Middle frontal gyrus (tissue), 1 donor: ENCODE results near the gene DRICH1.
"Not testable (repeated sequence)": the region's sequence is repeated elsewhere in the genome, so short reads cannot be mapped to it uniquely, and the experiment has no call there.

ENCODE experiments used
- DNase-seq: peaks from one replicate; pipeline ENCODE4 v3.0.0-alpha.2; 2015; ENCODE audit warnings: low spot score; ENCODE audit errors: extremely low spot score

The DRICH1 gene

DNA sequence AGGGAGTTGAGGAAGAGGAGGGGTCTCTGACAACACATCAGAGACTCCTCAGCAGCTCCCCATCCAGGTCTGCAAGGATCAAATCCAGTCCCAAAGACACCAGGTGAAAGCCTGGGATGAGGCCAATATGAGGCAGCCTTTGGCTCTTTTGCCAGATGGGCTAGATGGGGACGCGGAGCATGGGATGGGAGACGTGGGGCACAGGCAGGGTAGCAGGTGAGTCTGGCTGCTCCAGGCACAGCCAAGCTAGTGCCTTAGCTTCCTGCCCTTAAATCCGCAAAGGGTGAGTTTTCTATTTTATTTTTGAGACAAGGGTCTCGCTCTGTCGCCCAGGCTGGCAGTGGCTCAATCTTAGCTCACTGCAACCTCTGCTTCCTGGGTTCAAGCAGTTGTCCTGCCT is 19.6 kb upstream of the DRICH1 start:
- DNase-seq = no peak

DNA sequence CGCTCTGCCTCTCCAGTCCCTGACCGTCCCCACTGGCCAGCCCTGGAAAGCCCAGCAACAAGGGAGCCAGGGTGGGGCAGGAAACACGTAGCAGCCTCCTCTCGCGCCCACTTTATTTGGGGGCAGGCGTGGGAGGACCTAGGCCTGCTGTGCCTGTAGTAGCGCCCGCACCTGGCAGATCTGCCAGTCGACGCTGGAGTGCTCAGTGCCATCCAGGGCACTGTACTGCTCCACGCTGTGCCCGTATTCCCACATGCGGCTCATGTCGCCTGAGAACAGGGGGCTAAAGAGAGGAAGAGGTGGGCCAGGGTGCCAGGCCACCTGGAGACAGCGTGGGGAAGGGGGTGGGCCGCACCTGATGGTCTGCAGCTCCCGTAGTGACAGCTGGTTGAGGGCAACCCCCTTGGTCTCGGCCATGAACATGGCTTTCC is 17.0 kb upstream of the DRICH1 start:
- DNase-seq = no peak

DNA sequence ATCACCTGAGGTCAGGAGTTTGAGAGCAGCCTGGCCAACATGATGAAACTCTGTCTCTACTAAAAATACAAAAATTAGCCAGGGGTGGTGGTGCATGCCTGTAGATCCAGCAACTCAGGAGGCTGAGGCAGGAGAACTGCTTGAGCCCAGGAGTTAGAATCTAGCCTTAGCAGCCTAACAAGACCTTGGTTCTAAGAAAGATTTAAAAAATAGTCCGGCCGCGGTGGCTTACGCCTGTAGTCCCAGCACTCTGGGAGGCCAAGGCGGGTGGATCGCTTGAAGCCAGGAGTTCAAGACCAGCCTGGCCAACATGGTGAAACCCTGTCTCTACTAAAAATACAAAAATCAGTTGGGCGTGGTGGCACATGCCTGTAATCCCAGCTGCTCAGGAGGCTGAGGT is 14.4 kb upstream of the DRICH1 start:
- not testable (repeated sequence) for DNase-seq

DNA sequence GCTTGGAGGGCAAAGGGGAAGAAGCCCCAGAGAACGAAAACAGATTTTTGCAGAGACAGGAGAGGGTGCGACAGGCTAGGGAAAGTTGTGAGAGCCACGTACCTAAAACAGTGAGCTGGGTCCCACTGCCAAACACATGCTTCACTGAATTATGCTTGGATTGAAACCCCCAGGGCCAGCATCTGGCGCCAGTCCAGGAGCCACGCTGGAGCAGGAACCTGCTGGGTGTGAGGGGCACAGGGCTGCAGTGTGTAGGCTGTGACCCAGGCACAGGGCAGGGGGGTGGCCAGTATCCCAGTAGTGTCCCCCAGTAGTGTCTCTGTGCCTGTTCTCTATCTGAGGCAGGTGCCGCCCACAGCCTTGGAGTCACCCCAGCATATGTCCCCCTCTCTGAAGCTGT is 8.1 kb upstream of the DRICH1 start:
- DNase-seq = not testable (repeated sequence)

DNA sequence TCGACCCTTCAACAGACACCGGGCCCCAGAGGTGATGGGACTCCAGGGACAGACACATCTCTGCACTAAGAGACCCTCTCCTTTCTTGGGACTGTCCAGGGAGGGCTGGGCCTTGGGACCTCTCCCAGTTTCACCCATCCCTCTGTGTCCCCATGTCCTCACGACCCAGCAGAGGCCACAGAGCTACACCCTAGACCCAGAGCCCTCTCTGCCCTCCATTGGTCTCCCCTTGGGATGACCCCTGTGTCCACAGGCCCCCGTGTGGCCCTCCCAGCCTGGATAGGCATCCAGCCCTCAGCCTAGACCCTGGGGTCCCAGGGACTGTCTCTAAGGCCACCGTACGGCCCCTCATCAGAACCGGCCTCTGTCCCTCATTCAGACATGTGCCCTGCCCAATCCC is 7.5 kb upstream of the DRICH1 start:
- no peak for DNase-seq

DNA sequence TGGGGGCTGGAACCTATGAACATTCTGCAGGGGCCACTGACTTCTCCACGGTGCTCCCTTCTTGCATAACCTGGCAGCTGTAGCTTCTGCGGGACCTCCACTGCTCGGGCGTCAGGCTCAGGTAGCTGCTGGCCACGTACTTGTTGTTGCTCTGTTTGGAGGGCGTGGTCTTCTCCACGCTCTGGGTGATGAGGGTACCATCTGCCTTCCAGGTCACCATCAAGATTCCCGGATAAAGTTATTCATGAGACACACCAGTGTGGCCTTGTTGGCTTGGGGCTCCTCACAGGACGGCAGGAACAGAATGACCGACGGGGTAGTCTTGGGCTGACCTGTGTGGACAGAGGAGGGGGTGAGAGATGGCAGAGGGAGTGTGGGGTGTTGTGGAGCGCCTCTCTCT is 6.5 kb upstream of the DRICH1 start:
- no peak for DNase-seq

DNA sequence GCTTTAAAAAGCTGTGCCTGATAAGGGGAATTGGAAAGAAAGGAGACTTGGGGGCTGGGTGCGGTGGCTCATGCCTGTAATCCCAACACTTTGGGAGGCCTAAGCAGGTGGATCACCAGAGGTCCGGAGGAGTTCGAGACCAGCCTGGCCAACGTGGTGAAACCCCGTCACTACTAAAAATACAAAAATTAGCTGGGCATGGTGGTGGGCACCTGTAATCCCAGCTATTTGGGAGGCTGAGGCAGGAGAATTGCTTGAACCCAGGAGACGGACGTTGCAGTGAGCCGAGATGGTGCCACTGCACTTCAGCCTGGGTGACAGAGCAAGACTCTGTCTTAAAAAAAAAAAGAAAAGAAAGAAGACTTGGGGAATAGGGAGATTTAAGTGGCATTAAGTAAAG is 3.2 kb upstream of the DRICH1 start:
- not testable (repeated sequence) for DNase-seq

DNA sequence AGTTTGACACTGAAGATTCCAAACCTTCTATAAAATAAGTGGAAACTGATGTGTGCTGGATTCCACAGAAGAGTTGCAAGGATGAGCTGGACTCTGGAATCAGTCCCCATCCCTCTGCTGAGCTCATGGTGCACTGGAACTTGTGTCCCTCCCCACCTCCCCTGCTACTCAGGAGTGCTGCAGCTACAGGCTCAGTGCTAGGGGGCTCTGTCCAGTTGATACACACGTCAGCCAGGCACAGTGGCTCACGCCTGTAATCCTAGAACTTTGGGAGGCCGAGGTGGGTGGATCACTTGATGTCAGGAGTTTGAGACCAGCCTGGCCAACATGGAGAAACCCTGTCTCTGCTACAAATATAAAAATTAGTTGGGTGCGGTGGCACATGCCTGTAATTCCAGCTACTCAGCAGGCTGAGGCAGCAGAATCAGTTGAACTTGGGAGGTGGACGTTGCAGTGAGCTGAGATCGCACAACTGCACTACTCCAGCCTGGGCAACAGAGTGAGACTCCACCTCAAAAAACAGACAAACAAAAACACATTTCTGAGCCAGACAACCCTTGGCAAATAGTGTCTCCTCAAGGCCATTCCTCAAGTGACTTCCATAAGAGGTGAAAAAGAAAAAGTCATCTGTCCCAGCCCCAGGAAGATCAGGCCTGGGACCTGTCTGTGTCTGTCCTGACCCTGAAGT is 3.9 kb downstream of the DRICH1 start:
- DNase-seq = not testable (repeated sequence)

DNA sequence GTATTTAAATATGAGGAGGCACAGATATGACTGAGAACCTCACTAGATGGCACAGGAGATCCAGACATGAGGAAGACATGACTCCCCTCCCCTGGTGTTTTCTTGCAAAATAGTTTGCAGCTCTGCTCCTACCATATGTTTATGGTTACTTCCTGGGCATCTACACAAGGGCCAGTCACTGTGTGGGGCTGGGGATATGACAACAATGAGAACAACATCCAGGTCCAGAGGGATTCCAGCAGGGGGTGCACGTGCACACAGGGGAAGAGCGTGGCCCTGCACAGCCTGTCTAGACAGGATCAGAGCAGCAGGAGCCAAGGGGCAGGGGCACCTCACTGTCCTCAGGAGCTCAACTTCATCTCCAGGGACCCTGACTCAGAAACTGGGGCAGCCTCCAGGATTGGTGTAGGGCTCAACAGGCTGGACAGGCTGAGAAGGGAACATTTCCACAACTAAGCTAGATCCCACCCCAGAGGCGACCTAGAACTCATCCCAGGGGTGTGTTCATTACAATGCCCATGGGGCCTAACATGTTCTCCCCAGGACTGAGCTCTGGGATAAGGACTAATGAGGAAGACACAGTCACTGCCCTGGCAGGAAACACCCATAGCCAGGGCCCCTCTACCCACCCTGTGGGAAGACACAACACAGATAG is 4.6 kb downstream of the DRICH1 start:
- DNase-seq = not testable (repeated sequence)

DNA sequence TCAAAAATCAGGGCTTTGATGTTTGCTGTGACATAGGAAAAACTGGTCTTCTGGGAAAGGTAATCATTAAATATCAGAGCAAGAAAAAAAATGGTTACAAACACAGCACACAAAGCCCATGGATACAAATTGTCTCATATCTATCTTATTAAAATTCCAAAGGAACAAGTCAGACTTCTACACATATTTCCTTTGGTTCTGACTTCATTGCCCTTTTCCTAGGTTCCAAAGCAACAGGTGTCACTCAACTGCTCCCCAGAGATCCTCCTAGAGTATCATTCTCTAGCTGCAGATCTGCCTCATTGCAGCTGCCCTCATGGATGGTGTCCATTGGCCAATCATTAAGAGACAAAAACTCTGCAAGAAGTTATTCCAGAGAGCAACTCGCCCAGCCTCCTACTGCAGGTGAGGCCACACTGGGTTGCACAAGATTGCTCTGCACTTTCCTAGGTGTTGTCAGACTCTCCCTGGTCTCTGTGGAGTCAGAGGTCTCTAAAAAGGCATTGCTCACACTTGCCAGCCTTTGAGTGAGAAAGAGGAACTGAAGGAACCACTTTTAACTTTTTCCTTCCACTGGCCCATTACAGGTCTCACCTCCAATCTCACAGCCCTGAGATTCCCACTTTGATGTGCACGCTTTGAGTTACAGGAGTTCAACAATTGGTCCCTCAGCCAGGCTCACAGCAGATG is 5.7 kb downstream of the DRICH1 start:
- DNase-seq = no peak

DNA sequence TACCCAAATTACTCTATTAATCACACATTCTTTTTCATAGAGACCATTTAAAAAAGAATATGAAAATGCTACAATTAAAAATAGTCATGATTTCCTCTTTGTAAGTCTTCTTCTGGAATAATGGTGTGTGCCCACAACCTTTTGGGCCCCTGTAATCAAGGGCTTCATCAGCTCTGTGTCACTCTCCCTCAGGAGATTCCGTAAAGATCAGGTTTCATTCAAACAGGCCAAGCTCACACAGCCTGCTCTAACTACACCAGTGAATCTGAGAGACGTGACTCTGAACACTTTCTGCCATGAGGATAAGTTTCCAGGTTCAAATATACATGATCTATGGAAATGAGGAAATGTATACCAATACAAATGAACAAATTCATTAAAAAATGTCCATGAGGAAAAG is 9.5 kb downstream of the DRICH1 start:
- no peak for DNase-seq

DNA sequence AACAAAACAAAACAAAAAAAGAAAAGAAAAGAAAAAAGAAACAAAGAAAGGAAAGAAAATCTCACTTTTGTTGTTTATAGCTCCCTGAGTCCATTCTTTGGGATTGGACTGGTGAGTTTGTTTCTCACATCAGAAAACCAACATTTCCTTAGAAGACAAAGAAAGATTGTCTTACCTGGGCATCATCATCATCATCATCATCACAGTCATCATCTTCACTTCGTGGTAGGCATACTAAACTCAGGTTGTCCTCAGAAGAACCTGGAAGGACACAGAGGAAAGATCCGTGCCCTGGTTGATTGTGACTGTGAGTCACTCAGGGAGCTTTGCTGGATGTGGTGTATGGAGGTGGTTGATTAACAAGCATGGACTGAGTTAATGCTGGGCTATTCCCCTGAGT is 10.2 kb downstream of the DRICH1 start:
- not testable (repeated sequence) for DNase-seq

DNA sequence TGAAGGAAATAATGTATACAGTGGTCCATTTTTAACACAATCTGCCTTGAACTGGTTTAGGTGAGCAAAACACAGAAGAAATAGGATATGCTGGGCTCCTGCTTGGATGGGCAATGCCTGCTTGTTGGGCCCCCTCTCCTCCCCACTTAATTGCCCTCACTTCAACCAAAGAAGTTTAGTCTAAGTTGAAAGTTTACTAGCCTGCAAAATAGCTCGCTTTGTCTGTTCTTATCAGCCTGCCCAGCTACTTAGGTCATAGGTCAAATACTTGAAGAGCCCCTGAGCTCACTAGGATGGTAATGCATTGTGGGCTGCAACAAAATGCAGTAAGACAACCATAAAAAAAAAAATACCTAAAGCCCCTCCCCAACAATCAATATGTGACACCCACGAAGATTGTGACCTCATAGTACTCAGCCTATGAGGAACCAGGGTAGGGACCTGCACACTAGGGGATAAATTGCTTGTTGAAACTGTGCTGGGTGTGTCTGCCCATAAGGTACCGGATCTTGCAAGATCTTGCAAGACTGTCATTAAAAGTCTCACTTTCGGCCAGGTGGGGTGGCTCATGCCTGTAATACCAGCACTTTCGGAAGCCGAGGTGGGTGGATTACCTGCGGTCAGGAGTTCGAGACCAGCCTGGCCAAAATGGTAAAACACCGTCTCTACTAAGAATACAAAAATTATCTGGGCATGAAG is 10.9 kb downstream of the DRICH1 start:
- DNase-seq = no peak

DNA sequence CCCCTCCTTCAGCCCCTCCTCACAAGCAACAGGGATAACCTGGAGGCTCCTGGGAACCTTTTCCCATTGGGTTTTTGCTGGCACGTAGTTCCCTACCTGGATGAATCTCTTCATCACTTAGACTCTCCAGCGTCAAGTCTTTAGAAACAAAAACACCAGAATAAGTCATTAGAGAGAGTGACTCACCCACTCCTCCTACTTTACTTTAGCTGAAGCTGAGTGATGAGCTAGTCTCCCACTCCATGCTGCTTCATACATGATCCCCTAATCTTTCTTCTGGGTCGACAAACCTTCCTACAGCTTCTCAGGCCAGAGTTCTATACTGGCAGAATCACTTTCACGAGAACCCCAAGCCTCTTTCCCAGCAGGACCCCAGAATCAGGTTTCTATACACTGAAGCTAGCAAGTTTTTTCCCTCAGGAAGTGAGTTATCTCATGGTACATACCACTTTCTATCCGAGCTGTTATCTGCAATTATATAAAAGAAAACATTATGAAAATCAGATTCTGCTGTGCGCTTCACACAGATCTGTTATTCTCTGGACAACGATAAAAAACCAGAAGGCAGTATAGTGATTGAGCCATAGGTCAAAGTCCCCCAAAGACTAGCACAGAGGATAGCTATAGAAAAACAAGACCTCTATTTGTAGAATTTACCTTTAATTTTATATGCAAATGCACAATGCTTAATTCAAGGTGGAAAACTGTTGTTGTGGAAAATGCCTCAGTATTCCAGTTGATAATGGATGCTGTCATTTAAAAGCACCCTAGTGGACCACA is 18.7 kb downstream of the DRICH1 start:
- no peak for DNase-seq

DNA sequence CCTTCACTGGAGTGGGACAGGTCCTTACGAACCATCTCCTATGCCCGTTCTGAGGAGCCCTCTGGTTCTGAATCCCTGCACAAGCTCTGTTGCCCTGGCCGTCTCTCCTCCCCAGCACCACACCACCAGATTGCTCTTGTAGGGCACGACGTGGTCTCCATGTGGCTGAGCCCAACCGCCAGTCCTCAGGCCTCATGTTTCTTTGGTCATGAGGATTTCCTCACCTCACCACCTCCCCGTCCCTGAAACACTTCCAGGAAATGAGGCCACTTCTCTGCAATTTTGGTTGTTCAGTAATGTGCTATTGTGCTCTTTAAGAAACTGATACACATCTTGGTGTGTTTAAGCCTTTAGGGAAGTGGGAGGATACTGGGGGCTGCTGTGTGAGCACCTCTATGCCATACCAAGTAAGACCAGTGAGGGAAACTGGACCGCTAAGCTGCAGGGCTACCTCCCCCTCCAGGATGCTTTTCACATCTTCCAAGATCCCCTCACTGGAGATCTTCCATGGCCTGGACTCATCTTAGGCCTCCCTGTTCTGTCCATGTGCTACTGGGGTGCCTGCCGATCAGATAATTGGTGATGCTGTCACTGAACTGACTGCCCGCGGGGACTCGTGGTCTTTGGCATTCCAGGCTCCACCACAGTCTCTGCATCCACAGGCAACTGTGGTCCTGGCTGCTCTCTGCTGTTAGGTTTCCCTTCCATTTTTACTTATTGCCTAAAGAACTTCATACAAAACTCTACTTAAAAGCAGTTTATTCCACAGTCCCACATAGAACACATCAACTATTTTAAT is 21.9 kb downstream of the DRICH1 start:
- DNase-seq = no peak

DNA sequence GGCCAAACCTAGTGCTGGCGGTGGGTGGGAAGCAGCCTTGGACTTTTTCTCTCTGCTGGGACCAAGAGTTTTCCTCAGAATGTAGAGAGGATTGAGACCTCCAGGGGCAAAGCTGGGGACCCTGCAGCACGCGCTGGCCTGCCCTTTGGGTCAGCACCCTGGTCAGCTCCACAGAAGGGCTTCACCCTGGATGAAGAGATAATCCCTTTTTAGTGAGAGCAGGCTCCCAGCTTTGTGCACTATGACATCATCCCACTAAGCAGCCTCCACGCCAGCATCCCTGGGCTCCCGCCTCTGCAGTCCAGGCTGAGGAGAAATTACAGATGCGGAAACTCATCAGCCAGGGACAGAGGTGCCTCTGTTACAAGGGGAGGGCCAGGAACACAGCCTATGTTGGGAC is 23.5 kb downstream of the DRICH1 start:
- DNase-seq = no peak

DNA sequence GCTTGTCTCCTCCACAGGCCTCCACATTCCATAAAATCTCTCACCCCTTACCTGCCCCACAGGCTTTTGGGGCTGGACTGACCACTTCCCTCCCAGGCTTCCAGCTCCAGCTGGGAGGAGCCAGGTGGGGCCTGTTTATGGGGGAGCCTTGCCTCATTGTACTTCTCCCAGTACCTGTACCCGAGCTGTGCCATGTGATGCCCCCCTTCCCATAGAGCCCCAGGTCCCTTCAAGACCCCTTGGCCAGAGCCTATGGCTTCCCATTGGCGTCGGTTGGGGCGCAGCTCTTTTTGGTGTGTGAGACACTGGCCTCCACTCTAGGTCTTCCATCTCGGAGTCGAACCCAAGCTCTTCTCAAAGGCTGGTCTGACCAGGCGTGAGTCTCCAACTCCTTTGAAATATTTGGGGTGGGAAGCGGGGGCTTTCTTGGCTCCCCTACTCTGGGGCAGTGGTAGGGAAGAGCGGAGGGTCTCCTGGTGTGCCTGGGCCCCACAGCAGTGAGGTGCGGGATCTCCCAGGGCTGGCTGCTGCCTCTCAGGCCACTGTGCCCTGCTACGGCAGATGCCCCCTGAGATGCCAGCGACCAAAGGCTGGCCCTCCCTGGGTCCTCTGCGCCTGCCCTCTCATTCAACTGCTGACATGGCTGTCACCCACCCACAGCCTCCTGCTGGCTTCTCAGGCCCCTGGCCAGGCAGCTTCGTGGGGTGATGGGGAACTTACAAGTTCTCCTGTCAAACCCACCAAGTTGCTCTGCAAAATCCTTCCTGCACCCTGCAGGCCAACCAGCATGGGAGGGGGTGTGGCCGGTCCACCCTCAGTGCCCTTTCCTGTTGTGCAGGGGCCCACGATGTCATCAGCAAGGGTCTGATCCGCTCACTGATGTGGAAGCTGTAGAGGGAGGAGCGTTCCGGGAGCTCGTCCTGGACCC is 25.7 kb downstream of the DRICH1 start:
- no peak for DNase-seq

DNA sequence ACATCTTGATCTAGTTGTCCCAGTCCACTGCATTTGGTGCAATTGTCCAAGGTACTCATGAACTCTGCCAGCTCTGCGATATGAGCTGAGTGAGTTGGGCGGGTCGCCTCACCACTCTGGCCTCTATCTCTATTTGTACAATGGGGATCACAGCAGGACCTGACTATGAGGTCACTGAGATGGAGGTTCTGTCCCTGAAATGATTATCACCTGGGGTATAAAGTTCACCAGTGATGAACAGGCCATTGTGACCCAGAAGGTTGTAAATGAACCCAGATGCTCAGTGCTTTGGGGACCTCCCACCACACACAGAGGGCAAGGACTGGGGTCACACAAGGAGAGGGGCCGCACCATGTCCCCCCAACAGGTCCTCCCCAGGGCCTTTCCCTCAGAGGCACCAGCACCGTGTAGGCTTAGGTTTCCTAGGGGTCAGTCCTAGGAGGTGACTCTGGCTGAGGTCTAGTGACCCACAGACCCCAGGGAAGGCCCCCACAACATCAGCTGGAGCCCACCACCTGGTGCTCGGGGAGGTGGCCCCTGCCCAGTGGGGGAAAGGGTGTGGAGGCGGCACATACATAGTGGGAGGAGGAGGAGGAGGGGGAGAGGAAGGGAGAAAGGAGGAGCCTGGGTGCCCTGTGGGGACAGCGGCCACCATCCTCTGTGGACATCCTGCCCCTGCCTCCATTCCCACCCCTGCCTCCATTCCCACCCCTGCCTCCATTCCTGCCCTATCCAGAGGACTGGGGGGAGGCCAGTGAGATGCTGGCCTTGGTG is 27.0 kb downstream of the DRICH1 start:
- no peak for DNase-seq

DNA sequence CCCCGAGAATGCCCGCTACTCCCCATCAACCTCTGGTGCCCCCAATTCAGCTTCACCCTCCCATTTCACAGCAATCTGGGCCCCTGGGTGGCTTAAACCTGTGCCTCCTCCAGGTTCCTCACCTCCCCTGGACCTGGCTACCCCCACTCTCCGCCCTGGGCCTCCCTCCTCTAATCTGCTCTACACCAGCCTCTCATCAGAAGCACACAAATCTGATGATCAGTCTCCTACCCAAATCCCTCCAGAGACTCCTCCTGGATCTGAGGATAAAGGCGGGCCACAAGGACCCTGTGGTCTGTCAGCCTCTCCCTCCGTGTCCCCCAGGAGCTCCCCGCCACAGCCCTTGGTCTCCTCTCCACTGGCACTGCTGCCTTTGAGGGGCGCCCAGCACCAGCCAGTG is 28.9 kb downstream of the DRICH1 start:
- DNase-seq = no peak
